NCI-H345 treated with DMSO at 0.1 percent for 48 hours (cell line): ENCODE data around the gene ATP5PO.
A peak's percentile ranks its signal among the peaks of the same experiment; 100 is the strongest.
"Not testable (repeated sequence)": the region's sequence is repeated elsewhere in the genome, so short reads cannot be mapped to it uniquely, and the experiment has no call there.

Experiments
- DNase-seq: peaks from one replicate; lab custom pipeline; 2025; ENCODE audit not compliant: unreplicated experiment; lab: John Stamatoyannopoulos, UW

ATP5PO gene

GRCh38 chr21:33872881-33873515 is 42.6 kb downstream of the ATP5PO start:
- no peak for DNase-seq

GRCh38 chr21:33871171-33871570 is 44.4 kb downstream of the ATP5PO start:
- DNase-seq: no peak

- no peak for DNase-seq
These were observed 44.8 kb downstream of the ATP5PO start for GRCh38 chr21:33870768-33871167.

GRCh38 chr21:33869873-33870272 is 45.7 kb downstream of the ATP5PO start:
- DNase-seq: no peak

- not testable (repeated sequence) for DNase-seq
These were observed 47.7 kb downstream of the ATP5PO start for GRCh38 chr21:33867868-33868267.

- no peak for DNase-seq
These were observed 48.8 kb downstream of the ATP5PO start for GRCh38 chr21:33866826-33867225.

GRCh38 chr21:33865996-33866575 is 49.5 kb downstream of the ATP5PO start:
- DNase-seq: no peak

GRCh38 chr21:33865176-33865575 is 50.4 kb downstream of the ATP5PO start:
- no peak for DNase-seq

GRCh38 chr21:33864150-33864549 is 51.5 kb downstream of the ATP5PO start:
- no peak for DNase-seq

GRCh38 chr21:33863191-33863590 is 52.4 kb downstream of the ATP5PO start:
- DNase-seq: not testable (repeated sequence)

- DNase-seq: no peak
These were observed 54.5 kb downstream of the ATP5PO start for GRCh38 chr21:33861125-33861524.

GRCh38 chr21:33860332-33860879 is 55.2 kb downstream of the ATP5PO start:
- DNase-seq: no peak

GRCh38 chr21:33859373-33860102 is 56.1 kb downstream of the ATP5PO start:
- no peak for DNase-seq

GRCh38 chr21:33858667-33859372 is 56.8 kb downstream of the ATP5PO start:
- DNase-seq: no peak

- no peak for DNase-seq
These were observed 57.5 kb downstream of the ATP5PO start for GRCh38 chr21:33857846-33858666.

- DNase-seq: no peak
These were observed 58.6 kb downstream of the ATP5PO start for GRCh38 chr21:33856893-33857527.

- DNase-seq: no peak
These were observed 60.4 kb downstream of the ATP5PO start for GRCh38 chr21:33855190-33855589.

GRCh38 chr21:33854604-33855003 is 61.0 kb downstream of the ATP5PO start:
- peak; percentile 53 for DNase-seq
